GM12878 (cell line): ENCODE data around the gene C16orf90.

Experiments used
- CBFB ChIP-seq: IDR thresholded peaks from 2 replicates; pipeline ENCODE4 v1.6.1; 2016; ENCODE audit warnings: antibody characterized with exemption, low read depth
- CTCF ChIP-seq, 3 experiments: IDR thresholded peaks in 2 of 3; conservative IDR thresholded peaks in 1 of 3; 2 replicates each; pipeline ENCODE4 v1.5.1; 2011; ENCODE audit warnings: low read depth in 3 of 3, low read length in 3 of 3, mild to moderate bottlenecking in 3 of 3, control low read depth in 2 of 3, moderate library complexity in 2 of 3, inconsistent platforms in 1 of 3, mixed read lengths in 1 of 3; ENCODE audit not compliant: control insufficient read depth in 2 of 3, insufficient read depth in 1 of 3; ENCODE audit errors: extremely low read depth in 1 of 3
- EED ChIP-seq: sonication (generic); IDR thresholded peaks from 2 replicates; pipeline ENCODE4 v1.6.1; 2016; ENCODE audit warnings: antibody characterized with exemption, low read depth
- EP300 ChIP-seq, 2 experiments: fragments of 150-350 bp in 1 of 2; IDR thresholded peaks; 2 replicates each; pipeline ENCODE4 v1.6.1; 2011 to 2012; ENCODE audit warnings: low read depth in 2 of 2, low read length in 2 of 2, borderline replicate concordance in 1 of 2, improper control_type of control experiment in 1 of 2, inconsistent platforms in 1 of 2; ENCODE audit not compliant: control insufficient read depth in 1 of 2
- HCFC1 ChIP-seq: fragments of 150-350 bp; IDR thresholded peaks from 2 replicates; pipeline ENCODE4 v1.6.1; 2014; ENCODE audit warnings: low read length
- IKZF2 ChIP-seq, 2 experiments: fragments of 450-650 bp; IDR thresholded peaks; 2 replicates each; pipeline ENCODE4 v1.6.1; 2017; ENCODE audit warnings: mild to moderate bottlenecking in 2 of 2, moderate library complexity in 2 of 2
- JUNB ChIP-seq: IDR thresholded peaks from 2 replicates; pipeline ENCODE4 v1.6.1; 2016; ENCODE audit warnings: antibody characterized with exemption, mild to moderate bottlenecking
- KDM1A ChIP-seq: fragments of 200-600 bp; sonication (generic); IDR thresholded peaks from 2 replicates; pipeline ENCODE4 v1.6.1; 2016; ENCODE audit warnings: borderline replicate concordance
- MTA2 ChIP-seq: fragments of 450-650 bp; IDR thresholded peaks from 2 replicates; pipeline ENCODE4 v1.6.1; 2016; ENCODE audit warnings: low read depth, mild to moderate bottlenecking, moderate library complexity
- SIN3A ChIP-seq: IDR thresholded peaks from 2 replicates; pipeline ENCODE4 v1.6.1; 2012; ENCODE audit warnings: low read depth, low read length, improper control_type of control experiment
- SIX5 ChIP-seq: IDR thresholded peaks from 2 replicates; pipeline ENCODE4 v1.6.1; 2011; ENCODE audit warnings: mild to moderate bottlenecking, low read depth, low read length, moderate library complexity; ENCODE audit not compliant: severe bottlenecking
- TF ChIP-seq, protein P1 (sequence below): fragments of 450-650 bp; conservative IDR thresholded peaks from 2 replicates; pipeline ENCODE4 v1.6.1; 2017; ENCODE audit warnings: mild to moderate bottlenecking, moderate library complexity

GRCh38 chr16:3472878-3473595 is 22.3 kb downstream of the C16orf90 start:
- TF ChIP-seq, protein P1, sequence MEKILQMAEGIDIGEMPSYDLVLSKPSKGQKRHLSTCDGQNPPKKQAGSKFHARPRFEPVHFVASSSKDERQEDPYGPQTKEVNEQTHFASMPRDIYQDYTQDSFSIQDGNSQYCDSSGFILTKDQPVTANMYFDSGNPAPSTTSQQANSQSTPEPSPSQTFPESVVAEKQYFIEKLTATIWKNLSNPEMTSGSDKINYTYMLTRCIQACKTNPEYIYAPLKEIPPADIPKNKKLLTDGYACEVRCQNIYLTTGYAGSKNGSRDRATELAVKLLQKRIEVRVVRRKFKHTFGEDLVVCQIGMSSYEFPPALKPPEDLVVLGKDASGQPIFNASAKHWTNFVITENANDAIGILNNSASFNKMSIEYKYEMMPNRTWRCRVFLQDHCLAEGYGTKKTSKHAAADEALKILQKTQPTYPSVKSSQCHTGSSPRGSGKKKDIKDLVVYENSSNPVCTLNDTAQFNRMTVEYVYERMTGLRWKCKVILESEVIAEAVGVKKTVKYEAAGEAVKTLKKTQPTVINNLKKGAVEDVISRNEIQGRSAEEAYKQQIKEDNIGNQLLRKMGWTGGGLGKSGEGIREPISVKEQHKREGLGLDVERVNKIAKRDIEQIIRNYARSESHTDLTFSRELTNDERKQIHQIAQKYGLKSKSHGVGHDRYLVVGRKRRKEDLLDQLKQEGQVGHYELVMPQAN, result no peak
- no peak for TF ChIP-seq KDM1A
- TF ChIP-seq JUNB, result no peak
- no peak for TF ChIP-seq CTCF (IDR thresholded peaks at IDR 0.05 in 2 of 3, conservative IDR thresholded peaks at IDR 0.05 in 1 of 3; ENCODE audit: control insufficient read depth in 2 of 3, extremely low read depth in 1 of 3, insufficient read depth in 1 of 3, low read depth in 3 of 3, low read length in 3 of 3)
- no peak for TF ChIP-seq EP300 (IDR thresholded peaks at IDR 0.05; ENCODE audit: borderline replicate concordance in 1 of 2, control insufficient read depth in 1 of 2, low read depth in 2 of 2, low read length in 2 of 2)
- TF ChIP-seq SIN3A, result no peak
- TF ChIP-seq IKZF2 (IDR thresholded peaks at IDR 0.05), result no peak
- TF ChIP-seq SIX5, result no peak
- TF ChIP-seq MTA2, result no peak
- TF ChIP-seq CBFB, result no peak
- TF ChIP-seq HCFC1, result no peak
- TF ChIP-seq EED, result no peak
